T-helper 17 cell (primary cell): Measurements from ENCODE around the gene MAP1B. TPM values are rescaled to one million over a fixed set of nuclear protein-coding genes. Genes with fewer than 3 reads are reported as not detected.

Experiments used
- ATAC-seq: fragments of 150-1000 bp; cut with Tn5 transposase; 2 replicates; pipeline ENCODE4 v1.10.0; 2021; ENCODE audit warnings: mild to moderate bottlenecking, moderate library complexity
- DNase-seq, 3 donors: peaks; one replicate each; pipeline versions ENCODE4 v3.0.0 to v3.0.0-alpha.2; 2020 to 2021
- H3K9me3 ChIP-seq: one replicate; pipeline ENCODE4 v1.7.0; 2013; ENCODE audit warnings: low read length, mild to moderate bottlenecking; ENCODE audit not compliant: control insufficient read depth, poor library complexity, severe bottlenecking
- H3K27ac Mint-ChIP-seq: one replicate; pipeline ENCODE4 v1.8.0; 2022; ENCODE audit warnings: mild to moderate bottlenecking, moderate library complexity, mixed read lengths
- H3K27me3 Mint-ChIP-seq: one replicate; pipeline ENCODE4 v1.8.0; 2022; ENCODE audit warnings: mixed read lengths
- H3K36me3 Mint-ChIP-seq: one replicate; pipeline ENCODE4 v1.8.0; 2022; ENCODE audit warnings: low read depth, mixed read lengths
- H3K4me1 Mint-ChIP-seq: one replicate; pipeline ENCODE4 v1.8.0; 2022; ENCODE audit warnings: mild to moderate bottlenecking, mixed read lengths
- H3K4me3 Mint-ChIP-seq: one replicate; pipeline ENCODE4 v1.8.0; 2022; ENCODE audit warnings: mild to moderate bottlenecking, moderate library complexity, mixed read lengths
- total RNA-seq, 4 donors: library from RNA in 2 of 4; stranded (reverse) in 2 of 4; gene quantifications; one replicate each; pipeline ENCODE4 v1.2.3 and lab custom pipeline; 2022 to 2026

Gene MAP1B
- total RNA-seq, 2 donors from 2014 or later: 0.05 to 1.4 TPM

GRCh38 chr5:72204946-72205345 is 97.7 kb downstream of the MAP1B start:
- Mint-ChIP-seq H3K27ac (no peak overlapping the region), H3K36me3 (peaks cover 2% of the 10 kb centered on the region), H3K4me3 (no peak overlapping the region), H3K4me1 (peaks cover 2% of the 10 kb centered on the region), H3K27me3 (no peaks in the 10 kb centered on the region)
- H3K9me3 ChIP-seq: no peaks in the 10 kb centered on the region
- no peak for ATAC-seq
- DNase-seq: no peak

- DNase-seq: no peak
- Mint-ChIP-seq H3K27me3 (no peaks in the 10 kb centered on the region), H3K36me3 (peaks cover 2% of the 10 kb centered on the region)
These were observed 98.2 kb downstream of the MAP1B start for GRCh38 chr5:72205431-72206009.

GRCh38 chr5:72206160-72206559 is 98.9 kb downstream of the MAP1B start:
- DNase-seq: no peak
- peaks cover 2% of the 10 kb centered on the region for H3K4me1 Mint-ChIP-seq
- no peaks in the 10 kb centered on the region for H3K27me3 Mint-ChIP-seq
- no peak overlapping the region for H3K4me3 Mint-ChIP-seq
- no peak overlapping the region for H3K27ac Mint-ChIP-seq
- no peaks in the 10 kb centered on the region for H3K9me3 ChIP-seq
- ATAC-seq: no peak
- peaks cover 2% of the 10 kb centered on the region for H3K36me3 Mint-ChIP-seq

More at GRCh38 chr5:72205431-72206009, 98.2 kb downstream of the MAP1B start:
- Mint-ChIP-seq H3K4me1 (peaks cover 2% of the 10 kb centered on the region), H3K4me3 (no peak overlapping the region), H3K27ac (no peak overlapping the region)
- no peaks in the 10 kb centered on the region for H3K9me3 ChIP-seq
- ATAC-seq: no peak

GRCh38 chr5:72206994-72207393 is 99.7 kb downstream of the MAP1B start:
- H3K9me3 ChIP-seq: no peaks in the 10 kb centered on the region
- Mint-ChIP-seq H3K36me3 (peaks cover 2% of the 10 kb centered on the region), H3K27me3 (no peaks in the 10 kb centered on the region), H3K4me3 (no peak overlapping the region), H3K4me1 (peaks cover 2% of the 10 kb centered on the region), H3K27ac (no peak overlapping the region)
- DNase-seq (no peak), ATAC-seq (no peak)

GRCh38 chr5:72208324-72208926 is 101.2 kb downstream of the MAP1B start:
- no peak overlapping the region for H3K4me3 Mint-ChIP-seq
- DNase-seq (no peak), ATAC-seq (no peak)
- H3K9me3 ChIP-seq: no peaks in the 10 kb centered on the region
- H3K4me1 Mint-ChIP-seq: peaks cover 2% of the 10 kb centered on the region
- H3K27ac Mint-ChIP-seq: no peak overlapping the region
- peaks cover 2% of the 10 kb centered on the region for H3K36me3 Mint-ChIP-seq
- no peaks in the 10 kb centered on the region for H3K27me3 Mint-ChIP-seq

- Mint-ChIP-seq H3K27ac (no peak overlapping the region), H3K4me1 (peaks cover 2% of the 10 kb centered on the region), H3K36me3 (peaks cover 2% of the 10 kb centered on the region), H3K27me3 (no peaks in the 10 kb centered on the region), H3K4me3 (no peak overlapping the region)
- no peaks in the 10 kb centered on the region for H3K9me3 ChIP-seq
- DNase-seq: no peak
- no peak for ATAC-seq
These were observed 102.2 kb downstream of the MAP1B start for GRCh38 chr5:72209147-72210115.

- no peaks in the 10 kb centered on the region for H3K27me3 Mint-ChIP-seq
- ATAC-seq (no peak), DNase-seq (no peak)
- no peak overlapping the region for H3K4me3 Mint-ChIP-seq
- H3K27ac Mint-ChIP-seq: no peak overlapping the region
- H3K4me1 Mint-ChIP-seq: peaks cover 2% of the 10 kb centered on the region
- H3K9me3 ChIP-seq: peaks cover 3% of the 10 kb centered on the region
- peaks cover 2% of the 10 kb centered on the region for H3K36me3 Mint-ChIP-seq
These were observed 103.8 kb downstream of the MAP1B start for GRCh38 chr5:72210888-72211678.

GRCh38 chr5:72212171-72212570 is 104.9 kb downstream of the MAP1B start:
- H3K4me1 Mint-ChIP-seq: peaks cover 2% of the 10 kb centered on the region
- DNase-seq: no peak
- peaks cover 3% of the 10 kb centered on the region for H3K36me3 Mint-ChIP-seq
- H3K4me3 Mint-ChIP-seq: no peak overlapping the region
- no peak overlapping the region for H3K27ac Mint-ChIP-seq
- H3K27me3 Mint-ChIP-seq: no peaks in the 10 kb centered on the region
- H3K9me3 ChIP-seq: peaks cover 3% of the 10 kb centered on the region
- ATAC-seq: no peak

- no peak overlapping the region for H3K27ac Mint-ChIP-seq
- peaks cover 12% of the 10 kb centered on the region for H3K36me3 Mint-ChIP-seq
- DNase-seq (no peak), ATAC-seq (no peak)
- peaks cover 2% of the 10 kb centered on the region for H3K4me1 Mint-ChIP-seq
- peaks cover 3% of the 10 kb centered on the region for H3K9me3 ChIP-seq
- H3K4me3 Mint-ChIP-seq: no peak overlapping the region
- H3K27me3 Mint-ChIP-seq: no peaks in the 10 kb centered on the region
These were observed 106.2 kb downstream of the MAP1B start for GRCh38 chr5:72213482-72213881.

GRCh38 chr5:72214168-72214567 is 106.9 kb downstream of the MAP1B start:
- H3K27ac Mint-ChIP-seq: no peak overlapping the region
- peaks cover 3% of the 10 kb centered on the region for H3K9me3 ChIP-seq
- ATAC-seq (no peak), DNase-seq (no peak)
- H3K36me3 Mint-ChIP-seq: peaks cover 16% of the 10 kb centered on the region
- H3K27me3 Mint-ChIP-seq: no peaks in the 10 kb centered on the region
- peaks cover 2% of the 10 kb centered on the region for H3K4me1 Mint-ChIP-seq
- H3K4me3 Mint-ChIP-seq: no peak overlapping the region

- DNase-seq (no peak), ATAC-seq (no peak)
- no peaks in the 10 kb centered on the region for H3K4me1 Mint-ChIP-seq
- no peaks in the 10 kb centered on the region for H3K27me3 Mint-ChIP-seq
- peaks cover 3% of the 10 kb centered on the region for H3K9me3 ChIP-seq
- no peak overlapping the region for H3K27ac Mint-ChIP-seq
- H3K36me3 Mint-ChIP-seq: peaks cover 15% of the 10 kb centered on the region
- peak overlapping the region; percentile 22 for H3K4me3 Mint-ChIP-seq
These were observed 109.5 kb downstream of the MAP1B start for GRCh38 chr5:72216756-72217155.

GRCh38 chr5:72221099-72221498 is 113.8 kb downstream of the MAP1B start:
- no peaks in the 10 kb centered on the region for H3K27me3 Mint-ChIP-seq
- no peak overlapping the region for H3K27ac Mint-ChIP-seq
- H3K4me1 Mint-ChIP-seq: no peaks in the 10 kb centered on the region
- H3K9me3 ChIP-seq: no peaks in the 10 kb centered on the region
- H3K4me3 Mint-ChIP-seq: no peak overlapping the region
- DNase-seq: no peak
- ATAC-seq: no peak
- peaks cover 22% of the 10 kb centered on the region for H3K36me3 Mint-ChIP-seq

GRCh38 chr5:72221541-72221940 is 114.3 kb downstream of the MAP1B start:
- Mint-ChIP-seq H3K27ac (no peak overlapping the region), H3K4me3 (no peak overlapping the region), H3K27me3 (no peaks in the 10 kb centered on the region), H3K36me3 (peaks cover 22% of the 10 kb centered on the region), H3K4me1 (no peaks in the 10 kb centered on the region)
- H3K9me3 ChIP-seq: no peaks in the 10 kb centered on the region
- DNase-seq: no peak
- no peak for ATAC-seq
